Activated T-helper 1 cell treated with anti-CD3 and anti-CD28 coated beads, Interleukin-2, amount 50 U/mL, for 16 hours (primary cell): ENCODE measurements around the gene ACSM3.
A peak's percentile ranks its signal among the peaks of the same experiment; 100 is the strongest.
"Not testable (repeated sequence)": the region's sequence is repeated elsewhere in the genome, so short reads cannot be mapped to it uniquely, and the experiment has no call there.

Experiments
- DNase-seq, 2 donors: peaks; one replicate each; pipeline ENCODE4 v3.0.0-alpha.2; 2020; ENCODE audit warnings: low read depth in 1 of 2, low spot score in 1 of 2

ACSM3 gene

GRCh38 chr16:20755799-20756198 lies 8.0 kb upstream of the ACSM3 start:
- DNase-seq = not testable (repeated sequence)

GRCh38 chr16:20760346-20760745 lies 3.5 kb upstream of the ACSM3 start:
- no peak for DNase-seq

DNA sequence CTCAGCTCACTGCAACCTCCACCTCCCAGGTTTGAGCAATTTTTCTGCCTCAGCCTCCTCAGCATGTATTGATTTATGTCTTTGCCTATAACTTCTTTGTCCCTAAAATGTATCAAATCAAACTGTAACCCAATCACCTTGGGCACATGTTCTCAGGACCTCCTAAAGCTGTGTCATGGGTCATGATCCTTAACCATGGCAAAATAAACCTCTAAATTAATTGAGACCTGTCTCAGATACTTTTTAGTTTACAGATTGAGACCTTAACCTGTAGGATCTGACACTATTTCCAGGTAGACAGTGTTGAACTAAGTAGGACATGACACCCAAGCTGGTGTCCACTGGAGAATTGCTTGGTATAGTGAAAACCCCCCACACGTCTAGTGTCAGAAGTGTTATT lies 2.6 kb upstream of the ACSM3 start:
- DNase-seq = no peak

DNA sequence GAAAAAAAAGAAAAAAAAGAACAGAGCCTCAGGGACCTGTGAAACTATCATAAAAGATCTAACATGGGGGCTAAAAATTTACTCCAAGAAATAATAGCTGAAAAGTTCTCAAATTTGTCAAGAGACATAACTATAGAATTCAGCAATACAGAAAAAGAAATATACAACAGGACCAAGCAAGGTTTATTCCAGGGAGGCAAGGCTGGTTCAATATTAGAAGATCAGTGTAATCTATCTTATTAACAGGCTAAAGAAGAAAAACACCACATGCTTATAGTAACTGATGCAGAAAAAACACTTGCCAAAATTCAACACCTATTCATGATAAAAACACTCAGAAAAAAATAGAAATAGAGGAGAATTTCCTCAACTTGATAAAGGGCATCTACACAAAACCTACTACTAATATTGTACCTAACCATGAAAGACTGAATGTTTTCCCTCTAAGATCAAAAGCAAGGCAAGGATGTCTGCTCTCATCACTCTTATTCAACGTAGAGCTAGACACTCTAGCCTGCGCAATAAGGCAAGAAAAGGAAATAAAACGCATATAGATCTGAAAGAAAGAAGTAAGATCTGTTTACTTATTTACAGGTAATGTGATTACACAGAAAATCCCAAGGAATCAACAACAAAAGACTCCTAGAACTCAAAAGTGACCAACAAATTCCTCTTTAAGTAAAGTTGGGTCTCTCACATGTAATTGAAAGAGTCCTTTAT lies 1.2 kb upstream of the ACSM3 start:
- DNase-seq = no peak

DNA sequence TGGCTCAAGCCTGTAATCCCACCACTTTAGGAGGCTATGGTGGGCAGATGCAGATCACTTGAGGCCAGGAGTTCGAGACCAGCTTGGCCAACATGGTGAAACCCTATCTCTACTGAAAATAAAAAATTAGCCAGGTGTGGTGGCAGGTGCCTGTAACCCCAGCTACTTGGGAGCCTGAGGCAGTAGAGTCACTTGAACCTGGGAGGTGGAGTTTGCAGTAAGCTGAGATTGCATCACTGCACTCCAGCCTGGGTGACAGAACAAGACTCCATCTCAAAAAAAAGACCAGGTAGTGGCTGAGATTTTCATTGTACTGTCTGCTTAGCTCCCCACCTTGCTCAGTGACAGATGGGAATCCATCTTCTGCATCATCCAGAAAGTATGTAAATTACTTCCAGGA lies 634 bp downstream of the ACSM3 start:
- DNase-seq = not testable (repeated sequence)

DNA sequence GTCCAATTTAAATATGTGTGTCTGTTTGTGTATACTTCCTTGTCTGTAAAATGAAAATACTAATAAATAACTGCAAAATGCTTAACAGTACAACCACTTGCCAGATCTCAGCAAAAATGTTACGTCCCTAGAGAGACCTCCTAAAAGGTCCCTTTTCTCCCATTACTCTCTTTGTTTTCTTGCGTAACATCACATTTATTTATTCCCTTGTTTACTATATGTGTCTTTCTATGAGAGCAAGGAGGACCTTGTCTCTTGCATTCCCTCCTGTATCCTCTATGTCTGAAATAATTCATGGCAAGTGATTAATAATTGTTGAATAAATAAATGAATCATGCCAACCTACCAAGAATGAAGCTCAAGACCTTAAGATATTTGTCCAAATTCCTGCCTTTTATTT lies 1.9 kb downstream of the ACSM3 start:
- DNase-seq = no peak

DNA sequence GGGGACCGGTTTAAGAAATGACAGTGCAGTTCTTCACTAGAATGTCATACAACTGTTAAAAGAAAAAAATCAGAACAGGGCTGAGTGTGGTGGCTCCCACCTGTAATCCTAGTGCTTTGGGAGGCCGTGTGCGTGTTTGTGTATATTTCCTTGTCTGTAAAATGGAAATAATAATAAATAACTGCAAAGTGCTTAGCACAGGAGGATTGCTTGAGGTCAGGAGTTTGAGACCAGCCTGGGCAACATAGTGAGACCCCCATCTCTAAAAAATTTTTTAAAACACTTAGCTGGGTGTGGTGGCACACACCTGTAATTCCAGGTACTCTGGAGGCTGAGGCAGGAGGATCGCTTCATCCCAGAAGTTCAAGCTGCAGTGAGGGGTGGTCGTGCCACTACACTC lies 2.5 kb downstream of the ACSM3 start:
- no peak for DNase-seq

- no peak for DNase-seq
Observed at GRCh38 chr16:20767577-20767976, 3.8 kb downstream of the ACSM3 start.

DNA sequence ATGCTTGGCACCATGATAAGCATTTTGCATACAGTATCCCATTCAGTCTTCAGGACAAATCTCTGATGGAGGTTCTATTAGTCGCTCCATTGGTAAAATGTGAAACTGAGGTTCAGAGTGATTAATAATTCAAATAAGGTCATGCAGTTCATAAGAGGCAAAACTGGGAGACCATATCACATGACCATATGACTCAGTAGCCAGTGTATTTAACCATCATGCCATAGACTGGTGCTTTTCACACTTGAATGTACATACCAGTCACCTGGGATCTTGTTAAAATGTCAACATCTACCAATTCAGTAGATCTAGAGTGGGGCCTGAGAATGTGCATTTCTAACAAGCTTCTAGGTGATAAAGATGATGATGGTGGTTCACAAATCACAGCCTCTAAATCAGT lies 4.3 kb downstream of the ACSM3 start:
- DNase-seq = no peak

- DNase-seq = no peak
Observed at GRCh38 chr16:20768818-20769217, 5.0 kb downstream of the ACSM3 start.

DNA sequence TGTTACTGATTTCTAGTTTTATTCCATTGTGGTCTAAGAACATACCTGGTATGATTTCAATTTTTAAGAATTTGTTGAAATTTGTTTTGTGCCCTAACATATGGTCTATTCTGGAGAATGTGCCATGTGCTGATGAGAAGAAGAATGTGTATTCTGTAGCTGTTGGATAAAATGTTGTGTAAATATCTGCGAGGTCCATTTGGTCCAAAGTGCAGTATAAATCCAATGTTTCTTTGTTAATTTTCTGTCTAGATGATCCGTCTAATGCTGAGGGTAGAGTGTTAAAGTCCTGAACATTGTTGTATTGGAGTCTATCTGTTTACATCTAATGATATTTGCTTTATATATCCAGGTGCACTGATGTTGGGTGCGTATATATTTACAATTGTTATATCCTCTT lies 9.9 kb downstream of the ACSM3 start:
- no peak for DNase-seq

GRCh38 chr16:20774703-20775362 lies 11.0 kb downstream of the ACSM3 start:
- DNase-seq = peak; percentile 2 to 26

- DNase-seq = no peak
Observed at GRCh38 chr16:20781697-20782096, 17.9 kb downstream of the ACSM3 start.

GRCh38 chr16:20782470-20782869 lies 18.7 kb downstream of the ACSM3 start:
- DNase-seq = no peak

GRCh38 chr16:20784204-20784603 lies 20.4 kb downstream of the ACSM3 start:
- no peak for DNase-seq

DNA sequence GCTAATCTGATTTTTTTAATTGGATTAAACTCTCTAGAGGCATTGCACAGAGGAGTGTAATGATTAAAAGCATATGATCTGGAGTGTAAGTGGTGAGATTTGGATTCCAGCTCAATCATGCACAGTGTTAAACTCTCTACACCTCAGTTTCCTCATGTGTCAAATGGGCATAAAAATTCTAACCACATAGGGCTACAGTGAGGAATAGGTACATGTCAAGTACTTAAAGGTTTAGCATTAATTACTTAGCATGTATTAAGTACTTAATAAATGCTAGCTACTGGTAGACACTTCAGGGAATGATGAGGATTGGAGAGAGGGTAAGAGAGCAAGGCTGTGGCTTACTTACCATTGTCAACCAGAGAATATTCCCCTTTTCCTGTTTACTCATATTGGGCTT lies 25.3 kb downstream of the ACSM3 start:
- no peak for DNase-seq

DNA sequence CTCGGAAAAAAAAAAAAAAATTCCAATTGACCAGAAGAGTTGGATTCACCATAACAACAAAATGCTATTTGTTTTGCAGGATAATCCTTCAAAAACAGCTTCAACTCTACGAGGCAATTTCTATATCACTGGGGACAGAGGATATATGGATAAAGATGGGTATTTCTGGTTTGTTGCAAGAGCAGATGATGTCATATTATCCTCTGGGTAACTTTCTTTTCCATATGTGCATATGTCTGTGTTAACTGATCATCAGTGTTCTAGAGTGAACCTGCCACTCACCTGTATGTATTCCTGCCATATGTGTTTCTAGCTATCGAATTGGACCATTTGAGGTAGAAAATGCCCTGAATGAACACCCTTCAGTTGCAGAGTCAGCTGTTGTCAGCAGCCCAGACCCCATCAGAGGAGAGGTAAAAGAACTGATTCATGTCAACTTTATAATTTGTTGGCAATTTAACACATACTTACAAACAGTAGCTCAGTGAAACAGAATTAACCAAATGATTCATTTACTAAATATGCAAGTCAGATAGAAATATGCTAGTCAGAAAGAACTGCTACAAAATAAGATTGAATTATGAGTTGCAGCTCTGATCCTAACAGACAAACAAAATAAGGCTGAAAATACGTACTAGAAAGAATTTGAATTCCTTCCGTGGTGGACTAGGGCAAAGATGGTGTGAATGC lies 28.3 kb downstream of the ACSM3 start:
- no peak for DNase-seq

GRCh38 chr16:20798364-20798763 lies 34.5 kb downstream of the ACSM3 start:
- no peak for DNase-seq

GRCh38 chr16:20799599-20799998 lies 35.8 kb downstream of the ACSM3 start:
- no peak for DNase-seq

GRCh38 chr16:20801278-20801677 lies 37.5 kb downstream of the ACSM3 start:
- DNase-seq = no peak

DNA sequence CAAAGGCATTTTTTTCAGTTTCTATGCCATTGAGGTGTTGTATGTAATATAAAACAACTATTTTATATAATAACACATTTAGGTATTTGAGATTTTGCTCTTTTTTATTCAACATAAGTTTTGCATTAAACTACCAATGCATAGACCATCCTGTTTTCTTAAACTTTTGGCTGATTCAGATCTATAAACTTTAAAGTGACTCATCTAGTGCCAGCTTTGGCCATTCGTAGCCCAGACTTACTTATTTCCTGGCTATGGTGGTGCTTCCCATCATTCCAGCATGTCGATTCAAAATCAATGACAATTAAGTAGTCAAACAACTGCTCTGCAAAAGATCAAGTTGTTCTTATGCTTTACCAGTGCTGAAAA lies 39.4 kb downstream of the ACSM3 start:
- DNase-seq = no peak

DNA sequence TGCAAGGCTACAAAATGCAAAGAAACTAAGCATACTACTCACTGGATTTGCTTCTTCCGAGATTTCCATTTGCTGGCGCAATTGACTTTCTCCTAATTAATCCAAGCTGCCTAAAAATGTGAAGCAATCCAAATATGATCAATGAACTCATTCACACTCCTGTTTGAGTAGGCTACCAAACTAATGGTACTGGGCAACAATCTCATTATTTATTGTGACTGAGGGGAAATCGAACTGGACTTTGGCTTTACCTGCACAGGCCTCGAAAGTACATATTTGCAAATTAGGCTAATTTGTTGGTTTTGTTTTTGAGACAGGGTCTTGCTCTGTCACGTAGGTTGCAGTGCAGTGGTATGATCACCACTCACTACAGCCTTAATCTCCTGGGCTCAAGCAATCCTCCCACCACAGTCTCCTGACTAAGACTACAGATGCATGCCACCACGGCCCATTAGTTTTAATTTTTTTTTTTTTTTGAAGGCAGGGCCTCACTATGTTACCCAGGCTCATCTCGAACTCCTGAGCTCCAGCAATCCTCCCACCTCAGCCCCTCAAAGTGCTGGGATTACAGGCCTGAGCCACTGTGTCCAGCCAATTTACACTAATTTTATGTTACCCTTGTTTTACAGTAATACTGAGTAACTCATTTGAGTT lies 39.9 kb downstream of the ACSM3 start:
- no peak for DNase-seq
